AG09319 (cell line): ENCODE data around the gene CCDC12.

ENCODE experiments used
- DNase-seq: peaks from one replicate; pipeline ENCODE4 v3.0.0-alpha.2; 2010; ENCODE audit warnings: low read depth; ENCODE audit errors: extremely low read depth
- TF ChIP-seq, protein P1 (sequence below): IDR thresholded peaks from 2 replicates; pipeline ENCODE4 v1.5.1; 2011; ENCODE audit warnings: low read depth, mild to moderate bottlenecking, inconsistent platforms, low read length, moderate library complexity

CCDC12 gene

DNA sequence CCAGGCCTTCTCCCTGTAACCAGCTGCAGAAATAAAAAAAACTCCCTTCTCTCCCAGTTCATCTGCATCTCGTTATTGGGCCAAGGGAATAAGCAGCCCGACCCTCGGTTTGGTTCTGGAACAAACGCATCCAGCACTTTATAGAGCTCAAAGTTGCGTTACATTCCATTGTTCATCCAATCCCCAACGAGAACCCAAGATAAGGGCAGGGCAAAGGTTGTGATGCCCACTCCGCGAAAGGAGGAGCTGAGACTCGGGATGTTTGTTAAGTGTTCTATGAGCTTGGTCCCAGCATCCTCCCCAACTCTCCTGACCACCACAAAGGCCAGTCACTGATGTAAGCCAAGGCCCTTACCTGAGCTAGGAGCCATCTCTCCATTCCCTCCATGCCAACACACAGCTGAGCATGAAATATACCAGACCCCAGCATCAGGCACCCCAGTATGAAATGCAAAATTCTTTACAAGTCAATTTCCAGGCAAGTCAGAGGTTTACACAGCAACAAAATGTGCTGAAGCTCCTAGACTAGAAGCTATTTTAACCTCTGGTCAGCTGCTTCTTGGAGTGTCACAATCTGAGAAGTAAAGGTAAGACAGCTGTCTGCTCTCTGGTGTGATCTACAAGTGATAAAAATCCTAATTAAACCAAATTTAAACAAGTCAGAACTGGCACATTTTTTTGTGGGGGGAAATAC is 17.9 kb downstream of the CCDC12 start:
- no peak for DNase-seq
- TF ChIP-seq, protein P1, sequence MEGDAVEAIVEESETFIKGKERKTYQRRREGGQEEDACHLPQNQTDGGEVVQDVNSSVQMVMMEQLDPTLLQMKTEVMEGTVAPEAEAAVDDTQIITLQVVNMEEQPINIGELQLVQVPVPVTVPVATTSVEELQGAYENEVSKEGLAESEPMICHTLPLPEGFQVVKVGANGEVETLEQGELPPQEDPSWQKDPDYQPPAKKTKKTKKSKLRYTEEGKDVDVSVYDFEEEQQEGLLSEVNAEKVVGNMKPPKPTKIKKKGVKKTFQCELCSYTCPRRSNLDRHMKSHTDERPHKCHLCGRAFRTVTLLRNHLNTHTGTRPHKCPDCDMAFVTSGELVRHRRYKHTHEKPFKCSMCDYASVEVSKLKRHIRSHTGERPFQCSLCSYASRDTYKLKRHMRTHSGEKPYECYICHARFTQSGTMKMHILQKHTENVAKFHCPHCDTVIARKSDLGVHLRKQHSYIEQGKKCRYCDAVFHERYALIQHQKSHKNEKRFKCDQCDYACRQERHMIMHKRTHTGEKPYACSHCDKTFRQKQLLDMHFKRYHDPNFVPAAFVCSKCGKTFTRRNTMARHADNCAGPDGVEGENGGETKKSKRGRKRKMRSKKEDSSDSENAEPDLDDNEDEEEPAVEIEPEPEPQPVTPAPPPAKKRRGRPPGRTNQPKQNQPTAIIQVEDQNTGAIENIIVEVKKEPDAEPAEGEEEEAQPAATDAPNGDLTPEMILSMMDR, result no peak

DNA sequence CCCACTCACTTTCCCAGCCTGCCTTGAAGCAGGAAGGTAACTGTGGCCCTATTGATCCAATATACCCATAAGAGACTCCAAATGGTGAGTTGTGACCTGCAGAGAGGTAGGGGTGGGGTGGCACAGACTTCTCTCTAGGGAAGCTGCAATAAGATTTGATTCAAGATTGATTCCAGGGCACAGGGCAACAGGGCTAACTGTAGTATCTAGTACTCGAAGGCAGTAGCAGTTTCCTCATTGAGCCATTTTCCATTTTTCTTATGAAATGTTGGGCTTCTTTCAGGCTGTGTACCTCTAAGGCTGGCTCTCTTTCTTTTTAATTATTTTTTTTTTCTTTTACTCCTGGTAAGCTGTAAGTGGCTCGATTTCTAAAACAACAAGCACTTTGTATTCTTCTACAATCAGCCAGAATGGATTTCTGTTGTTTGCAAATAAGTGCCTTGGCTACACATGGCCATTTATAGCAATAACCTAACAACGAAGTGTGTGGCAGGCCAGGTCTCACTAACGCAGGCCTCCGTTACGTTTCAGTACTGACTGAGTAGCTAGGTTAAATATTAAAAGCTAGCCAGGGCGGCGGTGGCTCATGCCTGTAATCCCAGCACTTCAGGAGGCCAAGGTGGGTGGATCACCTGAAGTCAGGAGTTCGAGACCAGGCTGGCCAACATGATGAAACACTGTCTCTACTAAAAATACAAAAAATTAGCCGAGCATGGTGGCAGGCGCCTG is 19.3 kb downstream of the CCDC12 start:
- DNase-seq, result no peak
- TF ChIP-seq, protein P1, result no peak

DNA sequence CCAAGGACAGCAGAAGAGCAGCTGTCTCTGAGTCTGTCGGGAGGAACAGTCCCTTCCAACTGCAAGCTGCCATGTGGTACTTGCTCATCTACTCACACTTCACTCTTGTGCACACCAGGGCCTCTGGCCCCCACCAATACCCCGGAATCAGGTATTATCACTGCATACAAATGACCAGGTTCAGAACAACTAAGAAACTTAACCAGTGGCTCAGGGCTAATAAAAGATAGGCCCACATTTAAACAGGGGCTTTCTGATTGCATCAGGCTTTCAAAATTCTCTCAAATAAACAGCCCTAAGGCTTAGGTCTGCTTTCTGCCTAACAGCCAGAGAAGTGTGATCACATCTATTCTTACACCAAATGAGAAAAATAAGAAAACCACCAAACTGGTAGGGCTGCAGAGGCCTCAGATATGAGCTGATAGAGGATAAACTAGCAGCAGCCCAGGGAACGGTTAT is 20.7 kb downstream of the CCDC12 start:
- DNase-seq, result no peak
- TF ChIP-seq, protein P1, result no peak

DNA sequence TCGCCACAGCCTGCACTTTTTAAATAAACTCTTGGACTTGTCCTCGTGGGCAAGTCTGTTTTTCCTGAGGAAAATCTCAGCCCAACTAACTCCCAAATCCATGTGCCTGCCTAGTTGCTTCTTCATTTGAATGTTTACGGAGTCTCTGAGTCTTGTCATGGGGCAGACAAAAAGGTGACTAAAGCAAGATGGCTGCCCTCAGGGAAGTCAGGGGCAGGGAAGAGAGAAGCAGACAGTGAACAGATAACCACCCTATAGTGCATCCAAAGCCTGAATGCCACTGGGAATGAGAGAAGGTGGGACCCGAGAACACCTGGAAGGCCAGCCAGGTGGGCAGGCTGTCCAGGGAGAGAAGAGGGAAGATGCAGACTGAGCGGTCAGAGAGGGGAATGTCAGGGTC is 21.4 kb downstream of the CCDC12 start:
- TF ChIP-seq, protein P1, result no peak
- no peak for DNase-seq

DNA sequence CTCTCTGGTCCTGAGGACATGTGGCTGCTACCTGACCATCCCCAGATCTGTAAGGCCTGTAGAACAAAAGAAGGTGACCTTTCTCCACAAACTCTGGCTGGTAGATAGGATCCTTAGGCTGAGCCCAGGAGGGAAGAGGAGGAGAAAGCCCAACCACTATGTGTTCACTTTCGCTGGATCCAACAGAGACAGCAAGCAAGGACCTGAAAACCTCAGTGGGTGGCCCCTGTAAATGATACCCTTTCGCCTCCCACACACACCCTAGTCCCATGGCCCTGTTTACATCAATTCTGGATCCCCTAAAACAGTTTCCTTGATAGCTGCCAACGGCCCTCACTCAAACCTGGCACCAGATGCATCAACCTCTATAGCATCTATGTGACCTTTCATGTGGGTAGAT is 22.4 kb downstream of the CCDC12 start:
- TF ChIP-seq, protein P1, result no peak
- DNase-seq, result no peak

DNA sequence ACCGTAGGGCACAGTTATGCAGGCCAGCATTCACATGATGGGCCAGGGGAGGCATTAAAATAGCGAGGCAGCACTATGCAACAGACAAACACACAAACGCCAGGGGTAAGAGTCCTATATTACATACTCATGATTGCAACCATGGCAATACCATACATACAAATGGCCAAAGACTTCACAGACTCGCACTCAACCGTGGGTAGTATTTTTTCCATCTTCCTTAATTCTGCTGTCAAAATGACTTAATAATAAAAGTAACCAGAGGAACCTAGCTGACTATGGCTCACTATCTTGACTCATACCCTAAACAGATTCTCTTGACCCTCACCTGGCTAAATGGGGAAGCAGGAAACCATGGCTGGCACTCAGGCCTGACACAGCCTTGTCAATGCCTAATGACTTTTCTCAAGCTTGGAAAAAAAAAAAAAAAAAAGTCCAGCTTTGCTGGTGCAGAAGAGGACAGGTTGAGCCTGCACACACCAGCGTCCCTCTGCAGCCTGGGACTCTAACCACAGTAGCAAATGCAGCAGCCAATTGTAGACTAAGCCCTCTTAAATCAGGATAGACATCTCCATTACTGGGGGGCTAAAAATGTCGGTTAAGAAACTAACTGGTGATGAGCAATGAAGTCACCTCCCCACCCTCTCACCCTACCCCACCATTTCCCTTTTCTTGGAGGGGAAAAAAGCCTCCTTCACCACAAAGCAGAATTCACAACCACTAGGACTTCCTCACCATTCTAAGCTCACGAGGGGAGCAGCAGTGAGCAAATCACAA is 23.1 kb downstream of the CCDC12 start:
- no peak for DNase-seq
- TF ChIP-seq, protein P1, result no peak

DNA sequence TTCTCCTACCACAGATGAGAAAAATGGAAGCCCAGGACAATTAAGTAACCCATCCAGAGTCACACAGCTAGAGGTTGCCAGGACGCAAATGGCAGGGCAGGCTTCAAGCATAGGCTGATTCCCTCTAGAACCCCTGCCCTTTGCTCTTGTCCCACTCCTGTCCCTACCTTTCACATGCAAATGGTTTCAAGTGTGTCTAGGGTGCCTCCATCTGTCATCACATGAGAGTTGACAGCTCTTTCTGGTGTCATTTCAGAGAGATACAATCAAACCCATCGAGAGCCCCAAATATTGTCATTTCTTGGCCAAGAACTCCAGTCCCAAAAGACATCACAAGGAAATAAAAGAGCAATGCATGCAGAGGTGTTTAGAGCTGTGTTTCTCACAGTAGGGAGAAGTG is 23.7 kb downstream of the CCDC12 start:
- TF ChIP-seq, protein P1, result no peak
- no peak for DNase-seq
